NCI-H1048 (cell line): ENCODE data around the gene AGPAT4.

ENCODE experiments used
- DNase-seq: peaks from one replicate; lab custom pipeline; 2025; lab: John Stamatoyannopoulos, UW

The AGPAT4 gene

GRCh38 chr6:161281092-161281491 lies 7.2 kb upstream of the AGPAT4 start:
- no peak for DNase-seq

- no peak for DNase-seq
These were observed 6.0 kb upstream of the AGPAT4 start for GRCh38 chr6:161279677-161280415.

- no peak for DNase-seq
These were observed 2.8 kb upstream of the AGPAT4 start for GRCh38 chr6:161276605-161277155.

GRCh38 chr6:161274898-161275297 lies 1.0 kb upstream of the AGPAT4 start:
- DNase-seq = no peak

- no peak for DNase-seq
These were observed 612 bp upstream of the AGPAT4 start for GRCh38 chr6:161274488-161274858.

- DNase-seq = no peak
These were observed 548 bp downstream of the AGPAT4 start for GRCh38 chr6:161273274-161273751.

GRCh38 chr6:161272635-161273273 lies 1.1 kb downstream of the AGPAT4 start:
- no peak for DNase-seq

- DNase-seq = no peak
These were observed 2.4 kb downstream of the AGPAT4 start for GRCh38 chr6:161271343-161272030.

GRCh38 chr6:161270116-161270515 lies 3.7 kb downstream of the AGPAT4 start:
- no peak for DNase-seq

- no peak for DNase-seq
These were observed 4.6 kb downstream of the AGPAT4 start for GRCh38 chr6:161269310-161269709.

GRCh38 chr6:161268531-161269210 lies 5.2 kb downstream of the AGPAT4 start:
- no peak for DNase-seq

- DNase-seq = no peak
These were observed 7.2 kb downstream of the AGPAT4 start for GRCh38 chr6:161266513-161267230.

- DNase-seq = no peak
These were observed 7.9 kb downstream of the AGPAT4 start for GRCh38 chr6:161265975-161266374.

- no peak for DNase-seq
These were observed 8.3 kb downstream of the AGPAT4 start for GRCh38 chr6:161265554-161265953.

GRCh38 chr6:161264181-161264580 lies 9.7 kb downstream of the AGPAT4 start:
- DNase-seq = no peak

- no peak for DNase-seq
These were observed 12.0 kb downstream of the AGPAT4 start for GRCh38 chr6:161261816-161262215.

GRCh38 chr6:161261325-161261724 lies 12.5 kb downstream of the AGPAT4 start:
- no peak for DNase-seq

GRCh38 chr6:161259302-161259701 lies 14.6 kb downstream of the AGPAT4 start:
- no peak for DNase-seq

GRCh38 chr6:161257793-161258457 lies 15.9 kb downstream of the AGPAT4 start:
- DNase-seq = no peak

GRCh38 chr6:161256407-161256806 lies 17.5 kb downstream of the AGPAT4 start:
- no peak for DNase-seq

- DNase-seq = no peak
These were observed 18.3 kb downstream of the AGPAT4 start for GRCh38 chr6:161255518-161255917.
